HG03521 (cell line): ENCODE data around the gene RIN1.
"Not testable (repeated sequence)": the region's sequence is repeated elsewhere in the genome, so short reads cannot be mapped to it uniquely, and the experiment has no call there.

ENCODE experiments used
- ATAC-seq: cut with Tn5 transposase; IDR thresholded peaks from one replicate; pipeline ENCODE4 v1.9.1; 2021; ENCODE audit warnings: mild to moderate bottlenecking, moderate library complexity; ENCODE audit not compliant: unreplicated experiment

Gene RIN1

DNA sequence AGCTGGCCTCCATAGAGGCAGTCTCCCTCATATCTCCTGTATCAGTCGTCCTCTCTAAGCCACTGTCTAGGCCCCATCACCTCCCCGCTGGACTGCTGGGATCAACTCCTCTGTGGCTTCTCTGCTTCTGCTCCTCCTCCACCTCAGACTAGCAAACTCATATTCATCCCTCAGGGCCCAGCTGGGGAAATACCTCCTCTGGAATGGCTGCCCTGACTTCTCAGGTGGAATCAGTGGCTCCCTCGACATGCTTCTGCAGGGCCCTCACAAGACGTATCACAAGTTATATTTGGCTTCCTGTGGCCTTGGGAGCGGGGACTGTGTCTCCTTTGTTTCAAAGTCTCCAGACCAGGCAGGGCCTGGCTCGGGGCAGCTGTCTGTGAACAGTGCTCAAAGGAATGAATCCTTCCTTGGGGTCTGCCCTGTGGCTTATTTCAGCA, 25.3 kb upstream of the RIN1 start:
- ATAC-seq: no peak

- no peak for ATAC-seq
Observed at GRCh38 chr11:66360406-66361073, 24.3 kb upstream of the RIN1 start.

GRCh38 chr11:66359662-66360087, 23.4 kb upstream of the RIN1 start:
- no peak for ATAC-seq

- not testable (repeated sequence) for ATAC-seq
Observed at GRCh38 chr11:66350560-66351235, 14.5 kb upstream of the RIN1 start.

- ATAC-seq: no peak
Observed at GRCh38 chr11:66349084-66349386, 12.8 kb upstream of the RIN1 start.

- ATAC-seq: peak; percentile 31
Observed at GRCh38 chr11:66347425-66348276, 11.4 kb upstream of the RIN1 start, which contains the start of gene B4GAT1. B4GAT1 (minus strand) TSS chr11:66347629; CDS start chr11:66347545, 84 bp downstream.

GRCh38 chr11:66346476-66347424, 10.5 kb upstream of the RIN1 start:
- ATAC-seq: no peak

- no peak for ATAC-seq
Observed at GRCh38 chr11:66345316-66345649, 9.0 kb upstream of the RIN1 start.

- ATAC-seq: peak; percentile 64
Observed at GRCh38 chr11:66344550-66345315, 8.5 kb upstream of the RIN1 start, which contains the start of gene BRMS1. BRMS1 (minus strand) TSS chr11:66345104; CDS start chr11:66342234, 2,870 bp downstream.

- no peak for ATAC-seq
Observed at GRCh38 chr11:66343176-66343575, 6.9 kb upstream of the RIN1 start.

- ATAC-seq: no peak
Observed at GRCh38 chr11:66341502-66342126, 5.4 kb upstream of the RIN1 start.

DNA sequence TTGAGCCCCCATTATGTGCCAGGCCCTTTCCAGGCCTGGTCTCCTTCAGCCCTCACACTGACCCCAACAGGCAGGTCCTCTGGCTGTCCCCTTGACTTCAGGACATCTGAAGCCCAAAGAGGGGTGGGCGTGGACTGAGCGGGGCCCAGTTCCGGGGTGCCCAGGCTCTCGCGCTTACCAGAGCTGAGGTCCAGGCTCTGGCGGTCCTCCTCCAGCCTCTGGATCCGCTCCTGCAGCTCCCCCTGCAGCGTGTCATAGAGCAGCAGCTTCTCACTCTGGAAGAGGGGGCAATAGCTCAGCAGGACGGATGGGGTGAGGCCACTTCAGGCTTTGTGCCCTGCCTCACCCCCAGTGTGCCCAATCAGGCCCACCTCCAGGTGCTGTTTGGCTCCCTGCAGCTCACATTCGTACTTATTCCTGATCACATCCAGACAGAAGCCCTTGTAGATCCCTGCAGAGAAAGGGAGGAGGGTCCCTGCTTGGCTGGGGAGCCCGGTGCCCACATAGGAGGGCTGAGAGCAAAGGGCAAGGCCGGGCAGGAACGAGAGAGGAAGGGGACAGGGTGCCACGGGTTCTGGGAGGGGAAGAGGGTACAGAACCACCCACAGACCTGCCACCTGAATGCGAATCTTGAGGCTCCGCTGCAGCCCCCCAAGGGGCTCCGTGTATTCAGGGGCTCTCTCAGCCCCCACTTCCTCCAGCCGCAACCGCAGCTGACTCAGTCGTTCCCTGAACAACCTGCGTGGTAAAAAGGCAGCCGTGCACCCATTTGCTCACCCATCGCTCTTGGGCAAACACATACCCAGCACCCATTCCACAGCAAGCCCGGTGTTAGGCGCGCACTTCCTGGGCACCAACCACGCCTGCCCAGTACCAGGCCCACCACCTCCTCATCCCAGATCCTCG, 4.6 kb upstream of the RIN1 start:
- no peak for ATAC-seq

DNA sequence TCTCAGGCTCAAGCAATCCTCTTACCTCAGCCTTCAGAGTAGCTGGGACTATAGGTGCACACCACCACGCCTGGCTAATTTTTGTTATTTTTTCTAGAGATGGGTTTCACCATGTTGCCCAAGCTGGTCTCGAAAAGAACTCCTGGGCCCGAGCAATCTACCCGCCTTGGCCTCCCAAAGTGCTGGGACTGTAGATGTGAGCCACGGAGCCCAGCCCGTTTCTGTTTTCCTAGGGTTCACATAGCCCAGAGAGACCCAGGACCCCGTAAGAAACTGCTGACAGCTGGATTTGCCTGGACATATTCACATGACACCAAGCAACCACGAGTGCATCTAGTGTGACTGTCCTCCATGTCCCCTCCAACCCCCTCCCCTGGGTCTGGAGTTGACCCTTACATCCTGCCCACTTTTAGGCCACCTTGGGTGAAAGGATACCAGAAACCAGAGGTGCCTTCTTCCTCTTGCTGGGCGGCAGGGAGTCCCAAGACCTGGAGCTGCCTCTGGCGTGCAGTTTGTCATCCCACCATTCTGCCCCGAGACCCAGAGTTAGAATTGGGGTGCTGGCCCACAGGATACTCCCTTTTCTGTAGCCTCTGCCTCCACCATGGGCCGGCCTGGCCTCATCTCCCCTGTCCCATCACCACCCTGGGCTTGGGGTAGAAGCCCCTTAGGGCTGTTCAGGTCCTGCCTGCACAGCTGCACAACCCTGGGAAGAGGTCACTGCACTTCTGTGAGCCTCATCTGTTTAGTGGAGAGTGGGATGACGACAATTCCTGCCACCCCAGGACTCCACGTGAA, 3.7 kb upstream of the RIN1 start:
- no peak for ATAC-seq

DNA sequence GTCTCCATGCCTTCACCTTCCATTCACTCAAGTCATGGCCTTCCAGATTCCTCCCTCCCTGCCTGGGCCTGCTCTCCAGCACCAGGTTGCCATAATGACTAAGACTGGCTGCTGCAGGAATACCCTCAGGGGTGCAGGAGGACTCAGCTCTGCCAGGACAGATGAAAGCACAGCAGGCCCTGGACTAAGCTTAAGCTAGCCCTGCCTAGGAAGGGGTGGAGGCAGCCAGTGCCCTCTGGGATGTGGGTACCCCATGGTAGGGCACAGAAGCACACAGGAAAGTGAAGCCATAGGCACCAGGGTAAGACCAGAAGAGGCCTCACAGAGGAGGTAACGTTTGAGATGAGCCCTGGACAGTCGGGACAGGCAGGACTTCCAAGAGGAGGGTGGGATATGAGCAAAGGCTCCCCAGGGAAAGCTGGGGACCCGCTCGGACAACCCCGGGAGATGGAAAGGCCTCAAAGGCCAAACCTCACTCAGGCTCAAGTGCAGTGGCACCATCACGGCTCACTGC, 3.0 kb upstream of the RIN1 start:
- no peak for ATAC-seq

DNA sequence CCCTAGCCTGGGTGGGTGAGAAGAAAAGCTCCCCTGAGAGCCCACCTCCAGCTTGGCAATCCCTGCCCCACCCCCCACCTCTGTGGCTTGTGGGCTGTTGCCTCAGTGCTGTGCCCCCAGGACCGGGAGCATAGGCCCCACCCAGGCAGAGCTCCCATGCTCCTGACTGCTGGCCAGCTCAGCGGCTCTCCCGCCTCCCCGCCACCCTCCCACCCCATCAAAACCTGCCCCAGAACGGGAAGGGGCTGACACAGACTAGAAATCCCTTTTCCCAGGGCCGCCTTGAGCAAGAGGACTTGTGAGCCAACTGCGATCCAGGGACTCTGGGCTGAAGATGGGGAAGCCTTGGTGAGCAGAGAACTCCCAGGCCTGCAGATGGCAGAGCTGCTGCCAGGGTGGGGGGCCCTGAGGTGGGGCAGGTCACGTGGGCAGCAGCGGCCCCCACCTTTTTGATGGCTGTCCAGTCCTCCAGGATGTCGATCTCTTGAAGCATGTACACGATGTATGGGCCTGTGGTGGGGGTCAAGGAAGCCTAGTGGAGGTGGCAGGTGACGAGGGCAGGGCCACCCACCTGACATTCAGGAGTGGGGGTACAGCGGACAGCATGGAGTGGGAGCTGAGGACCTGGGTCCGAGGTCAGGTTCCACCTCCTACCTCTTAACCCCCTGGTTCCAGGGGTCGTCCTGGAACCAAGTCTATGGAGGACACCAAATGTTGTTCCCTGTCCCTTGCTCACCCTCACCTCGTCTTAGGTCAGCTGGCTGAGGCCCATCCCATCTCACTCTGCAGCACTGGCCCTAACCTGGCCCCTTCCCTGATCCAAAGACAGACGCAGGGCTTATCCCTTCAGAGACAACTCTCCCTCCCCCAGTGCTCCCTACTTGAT, 2.3 kb upstream of the RIN1 start:
- no peak for ATAC-seq
